ENCODE data around the gene ZMYND8.

GRCh38 chr20:47354714-47355488 lies 1.6 kb downstream of the ZMYND8 start:
- TF ChIP-seq, protein P1, sequence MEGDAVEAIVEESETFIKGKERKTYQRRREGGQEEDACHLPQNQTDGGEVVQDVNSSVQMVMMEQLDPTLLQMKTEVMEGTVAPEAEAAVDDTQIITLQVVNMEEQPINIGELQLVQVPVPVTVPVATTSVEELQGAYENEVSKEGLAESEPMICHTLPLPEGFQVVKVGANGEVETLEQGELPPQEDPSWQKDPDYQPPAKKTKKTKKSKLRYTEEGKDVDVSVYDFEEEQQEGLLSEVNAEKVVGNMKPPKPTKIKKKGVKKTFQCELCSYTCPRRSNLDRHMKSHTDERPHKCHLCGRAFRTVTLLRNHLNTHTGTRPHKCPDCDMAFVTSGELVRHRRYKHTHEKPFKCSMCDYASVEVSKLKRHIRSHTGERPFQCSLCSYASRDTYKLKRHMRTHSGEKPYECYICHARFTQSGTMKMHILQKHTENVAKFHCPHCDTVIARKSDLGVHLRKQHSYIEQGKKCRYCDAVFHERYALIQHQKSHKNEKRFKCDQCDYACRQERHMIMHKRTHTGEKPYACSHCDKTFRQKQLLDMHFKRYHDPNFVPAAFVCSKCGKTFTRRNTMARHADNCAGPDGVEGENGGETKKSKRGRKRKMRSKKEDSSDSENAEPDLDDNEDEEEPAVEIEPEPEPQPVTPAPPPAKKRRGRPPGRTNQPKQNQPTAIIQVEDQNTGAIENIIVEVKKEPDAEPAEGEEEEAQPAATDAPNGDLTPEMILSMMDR (conservative IDR thresholded peaks at IDR 0.05; ENCODE audit: low read depth, low read length) = no peak
- no peak for TF ChIP-seq FOS (IDR thresholded peaks at IDR 0.05; ENCODE audit: low read depth, low read length)

All from IMR-90 (cell line).